HG03064 (cell line): ENCODE measurements around the gene MSX1.

ENCODE experiments used
- ATAC-seq: cut with Tn5 transposase; IDR thresholded peaks from one replicate; pipeline ENCODE4 v1.9.1; 2021; ENCODE audit warnings: low read depth; ENCODE audit not compliant: unreplicated experiment

The MSX1 gene

GRCh38 chr4:4856071-4857000 lies 3.1 kb upstream of the MSX1 start:
- no peak for ATAC-seq

DNA sequence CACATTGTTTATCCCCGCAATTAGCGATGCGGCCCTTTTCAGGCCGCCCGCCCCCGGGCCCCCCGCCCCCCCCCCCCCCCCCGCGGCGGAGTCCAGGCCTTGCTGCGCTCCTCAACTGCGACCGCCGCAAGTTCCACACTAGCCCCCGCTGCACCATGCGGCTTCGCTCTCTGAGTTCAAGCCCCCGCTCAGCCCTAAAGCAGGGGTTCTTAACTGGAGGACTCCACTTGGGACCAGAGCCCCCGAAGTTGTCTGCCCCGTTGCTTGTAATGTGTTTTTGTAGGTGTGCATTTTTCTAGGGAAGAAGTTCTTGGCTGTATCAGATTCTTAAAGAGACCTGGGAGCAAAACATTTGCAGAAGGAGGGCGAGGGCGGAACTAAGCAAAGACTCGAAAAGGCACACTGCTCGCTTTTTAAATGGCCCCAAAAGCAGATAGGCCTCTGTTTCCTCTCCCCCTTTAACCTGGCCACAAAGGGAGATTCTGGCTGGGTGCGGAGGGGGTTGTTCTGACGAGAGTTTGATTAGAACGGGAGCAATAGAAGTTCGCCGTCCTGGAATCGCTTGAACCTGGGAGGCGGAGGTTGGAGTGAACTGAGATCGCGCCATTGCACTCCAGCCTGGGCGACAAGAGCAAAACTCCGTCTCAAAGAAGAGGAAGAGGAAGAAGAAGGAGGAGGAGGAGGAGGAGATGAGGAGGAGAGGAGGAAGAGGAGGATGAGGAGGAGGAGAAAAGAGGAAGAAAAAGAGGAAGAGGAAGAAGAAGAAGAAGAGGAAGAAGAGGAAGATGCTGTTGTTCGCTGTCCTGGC lies 2.3 kb upstream of the MSX1 start:
- ATAC-seq = no peak

- no peak for ATAC-seq
These were observed 1.5 kb upstream of the MSX1 start for GRCh38 chr4:4857809-4858508.

DNA sequence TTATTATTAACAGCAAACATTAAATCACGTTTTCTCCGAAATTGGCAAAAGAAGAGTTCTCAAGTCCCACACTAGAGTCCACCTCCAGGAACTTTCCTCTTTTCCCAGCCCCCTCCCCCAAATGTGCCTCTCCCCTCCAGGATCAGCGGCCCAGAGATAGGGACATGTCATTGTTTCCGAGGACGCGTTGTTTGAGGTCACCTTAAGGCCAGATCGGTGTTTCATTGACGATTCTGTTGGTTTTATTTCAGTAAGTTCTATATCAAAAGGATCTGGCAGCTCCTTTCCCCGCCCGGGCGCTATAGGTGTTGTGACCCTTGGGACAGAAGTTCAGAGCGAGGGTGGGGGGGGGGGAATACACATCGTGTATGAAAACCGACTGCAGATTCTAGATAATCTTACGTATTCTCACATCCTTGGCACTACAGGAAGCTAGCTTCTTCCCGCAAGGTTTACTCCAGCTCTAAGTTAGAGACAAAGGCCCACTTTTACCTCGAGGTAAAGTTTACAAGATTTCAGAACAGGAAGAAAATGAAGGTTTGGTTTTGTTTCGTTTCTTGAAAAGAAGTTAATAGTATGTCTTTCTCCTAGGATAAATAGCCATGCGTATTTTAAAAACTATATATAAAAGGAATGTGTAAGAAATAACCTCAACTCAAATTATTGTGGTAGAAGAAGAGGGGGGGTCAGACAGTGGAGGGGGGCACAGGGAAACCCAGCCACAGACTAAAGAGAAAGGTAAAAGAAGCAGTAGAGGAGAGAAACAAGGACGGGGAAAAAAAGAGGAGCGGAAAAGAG lies 739 bp upstream of the MSX1 start:
- ATAC-seq = no peak

GRCh38 chr4:4859799-4860599 lies 534 bp downstream of the MSX1 start:
- peak; percentile 51 for ATAC-seq

DNA sequence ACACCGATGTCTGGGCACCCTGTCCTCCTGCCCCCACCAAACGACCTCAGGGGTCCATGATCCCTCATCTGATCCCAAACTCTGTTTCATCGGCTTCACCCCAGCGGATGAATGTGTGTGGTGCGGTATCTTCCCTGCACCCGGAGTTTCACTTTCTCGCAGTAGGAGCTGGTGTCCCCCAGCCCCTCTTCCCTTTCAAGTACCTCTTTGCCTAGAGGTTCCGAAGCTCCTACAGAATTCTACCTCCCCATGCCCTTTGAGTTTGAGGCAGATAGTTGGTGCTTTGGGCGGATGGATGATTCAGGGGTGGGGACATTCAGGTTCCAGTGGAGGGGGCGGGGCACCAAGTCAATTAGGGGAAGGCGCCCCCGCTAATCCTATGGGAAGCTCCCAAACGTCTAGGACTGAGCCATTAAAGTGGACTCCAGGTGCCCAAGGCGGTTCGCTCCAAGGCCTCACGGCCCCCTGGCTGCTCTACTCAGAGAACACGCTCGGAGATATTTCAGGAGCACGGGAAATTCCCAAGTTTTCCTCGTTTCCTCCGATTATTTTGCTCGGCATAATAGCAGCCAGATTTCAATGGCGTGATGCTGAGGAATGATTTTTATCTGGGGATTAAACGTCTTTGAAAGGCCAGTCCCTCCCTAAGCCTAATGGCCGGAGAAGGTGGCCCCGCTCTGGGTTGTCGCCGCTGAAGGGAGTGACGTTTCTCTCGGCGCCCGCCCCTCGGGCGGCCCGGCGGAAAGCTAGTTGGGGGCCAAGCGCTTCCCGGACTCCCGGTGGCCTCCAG lies 1.3 kb downstream of the MSX1 start:
- no peak for ATAC-seq

GRCh38 chr4:4861390-4862018 lies 2.0 kb downstream of the MSX1 start:
- no peak for ATAC-seq

GRCh38 chr4:4862071-4862551 lies 2.6 kb downstream of the MSX1 start:
- no peak for ATAC-seq

DNA sequence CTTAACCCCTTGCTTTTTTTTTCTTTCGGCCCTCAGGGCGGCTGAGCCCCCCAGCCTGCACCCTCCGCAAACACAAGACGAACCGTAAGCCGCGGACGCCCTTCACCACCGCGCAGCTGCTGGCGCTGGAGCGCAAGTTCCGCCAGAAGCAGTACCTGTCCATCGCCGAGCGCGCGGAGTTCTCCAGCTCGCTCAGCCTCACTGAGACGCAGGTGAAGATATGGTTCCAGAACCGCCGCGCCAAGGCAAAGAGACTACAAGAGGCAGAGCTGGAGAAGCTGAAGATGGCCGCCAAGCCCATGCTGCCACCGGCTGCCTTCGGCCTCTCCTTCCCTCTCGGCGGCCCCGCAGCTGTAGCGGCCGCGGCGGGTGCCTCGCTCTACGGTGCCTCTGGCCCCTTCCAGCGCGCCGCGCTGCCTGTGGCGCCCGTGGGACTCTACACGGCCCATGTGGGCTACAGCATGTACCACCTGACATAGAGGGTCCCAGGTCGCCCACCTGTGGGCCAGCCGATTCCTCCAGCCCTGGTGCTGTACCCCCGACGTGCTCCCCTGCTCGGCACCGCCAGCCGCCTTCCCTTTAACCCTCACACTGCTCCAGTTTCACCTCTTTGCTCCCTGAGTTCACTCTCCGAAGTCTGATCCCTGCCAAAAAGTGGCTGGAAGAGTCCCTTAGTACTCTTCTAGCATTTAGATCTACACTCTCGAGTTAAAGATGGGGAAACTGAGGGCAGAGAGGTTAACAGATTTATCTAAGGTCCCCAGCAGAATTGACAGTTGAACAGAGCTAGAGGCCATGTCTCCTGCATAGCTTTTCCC lies 3.4 kb downstream of the MSX1 start:
- ATAC-seq = no peak

DNA sequence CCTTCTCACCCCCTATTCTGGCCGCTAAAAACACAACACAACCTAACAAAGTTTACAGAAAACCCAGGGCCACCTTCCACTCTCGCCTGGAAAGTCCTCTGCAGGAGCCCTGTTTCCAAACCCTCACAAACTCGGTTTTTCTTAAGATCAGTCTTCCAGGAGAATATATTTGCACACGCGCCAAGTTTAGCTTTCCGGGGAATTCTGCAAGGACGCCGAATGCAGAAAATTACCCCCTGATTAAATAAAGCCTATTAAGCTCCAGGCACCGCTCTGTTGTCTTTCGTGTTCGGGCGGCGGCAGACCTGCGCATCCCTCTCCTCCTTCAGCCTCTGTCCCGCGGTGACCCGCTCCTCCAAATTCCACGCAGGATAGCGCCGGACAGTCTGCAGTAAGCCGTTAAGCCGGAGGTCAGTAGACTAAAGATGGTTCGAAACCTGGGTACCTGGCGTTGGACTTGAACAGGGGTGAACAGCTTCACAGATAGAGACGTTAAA lies 5.0 kb downstream of the MSX1 start:
- ATAC-seq = no peak

DNA sequence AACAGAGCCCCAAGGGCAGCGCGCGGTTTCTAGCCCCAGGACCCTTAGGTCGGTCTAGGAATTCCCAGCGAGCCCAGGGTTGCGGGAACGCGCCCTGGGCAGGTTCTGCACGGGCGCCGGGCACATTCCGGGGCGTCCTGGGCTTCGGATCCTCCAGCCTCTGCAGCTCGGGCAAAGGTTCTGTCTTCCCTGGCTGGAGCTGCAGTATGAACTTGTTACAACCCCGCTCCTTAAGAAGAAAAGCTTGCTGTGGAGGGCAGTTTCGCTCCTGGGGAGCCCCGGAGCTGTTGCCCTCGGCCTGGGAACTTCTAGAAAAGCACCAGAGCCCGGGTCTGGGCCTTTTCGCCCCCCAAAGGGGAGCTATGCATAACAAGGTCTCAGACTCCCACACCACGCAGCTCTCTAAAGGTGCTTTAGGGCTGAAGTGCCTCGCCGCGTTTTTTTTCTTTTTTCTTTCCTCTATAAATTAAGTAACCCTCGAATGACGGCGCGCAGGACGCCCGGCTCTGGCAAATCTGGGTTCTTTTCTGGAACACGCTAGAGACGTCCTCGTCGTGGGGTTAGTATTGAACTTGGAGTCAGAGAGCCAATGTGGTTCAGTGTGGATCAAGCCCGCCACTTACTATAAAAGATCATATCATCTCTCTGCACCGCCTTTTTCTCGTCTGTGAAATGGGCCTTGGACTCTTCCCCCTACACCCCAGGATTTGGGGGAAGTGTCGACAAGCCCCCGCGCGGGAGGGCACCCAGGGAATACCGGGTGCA lies 5.7 kb downstream of the MSX1 start:
- ATAC-seq = no peak

GRCh38 chr4:4865705-4866123 lies 6.2 kb downstream of the MSX1 start:
- ATAC-seq = no peak

DNA sequence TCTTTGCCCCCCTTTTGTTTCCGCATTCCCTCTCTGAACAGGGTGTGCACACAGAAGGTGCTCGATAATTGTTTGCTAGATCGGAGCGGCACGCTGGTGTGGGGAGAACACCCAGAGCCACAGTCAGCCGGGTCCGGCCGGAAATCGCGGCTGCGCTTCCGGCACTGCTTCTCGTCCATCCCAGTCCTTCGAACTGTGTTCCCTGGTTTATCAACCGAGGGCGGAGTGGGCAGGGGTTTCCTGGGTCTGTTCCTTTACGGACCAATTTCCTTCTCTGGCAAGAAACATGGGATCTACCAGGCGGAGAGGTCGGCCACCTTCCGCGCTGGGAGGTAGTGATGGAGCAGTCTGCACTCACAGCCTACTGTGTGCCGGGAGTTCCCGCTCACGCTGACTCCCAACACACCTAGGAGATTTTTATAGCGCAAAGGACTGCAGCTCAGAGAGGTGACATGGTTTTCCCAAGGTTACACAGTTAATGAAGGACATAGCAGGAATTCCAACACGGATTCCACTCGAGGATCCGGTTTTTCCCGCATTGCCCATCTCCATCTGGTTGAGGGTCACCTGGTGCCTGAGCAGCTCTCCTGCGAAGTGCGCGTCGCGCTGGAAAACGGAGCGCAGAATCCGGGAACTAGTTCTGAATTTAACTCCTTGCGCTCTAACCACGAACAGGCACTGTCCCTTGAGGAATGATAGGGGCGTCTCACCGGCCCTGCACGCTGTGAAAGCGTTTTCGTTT lies 6.8 kb downstream of the MSX1 start:
- no peak for ATAC-seq

GRCh38 chr4:4866866-4867374 lies 7.5 kb downstream of the MSX1 start:
- no peak for ATAC-seq

DNA sequence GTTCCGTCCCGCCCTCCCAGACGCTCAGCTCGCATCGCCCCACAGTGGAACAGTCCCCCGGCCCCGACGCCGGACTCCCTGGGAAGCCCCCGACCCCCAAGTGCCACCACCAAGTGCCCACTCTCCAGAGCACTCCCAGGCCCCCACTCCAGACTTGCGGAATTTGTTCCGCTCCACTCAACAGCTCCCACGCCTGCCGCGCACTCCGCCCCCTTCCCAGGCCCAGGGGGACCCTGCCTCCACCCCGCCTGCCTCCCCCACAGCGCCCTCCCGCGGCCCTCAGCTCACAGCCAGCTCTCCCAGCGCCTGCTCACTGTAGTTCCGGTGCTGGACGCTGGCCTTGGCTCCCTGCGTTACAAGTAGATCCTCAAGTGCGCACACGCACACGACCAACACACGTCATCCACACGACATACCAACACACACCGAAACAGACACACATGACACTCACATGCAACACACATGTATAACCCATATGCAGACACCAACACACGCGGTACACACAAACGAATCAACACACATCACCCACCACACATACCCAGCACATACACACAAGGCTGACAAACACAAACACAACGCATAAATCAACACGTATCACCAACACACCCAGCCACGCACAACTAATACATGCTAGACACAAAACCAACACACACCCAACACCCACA lies 8.0 kb downstream of the MSX1 start:
- ATAC-seq = no peak
